Panc1 (cell line): ENCODE data around the gene C16orf74.

ENCODE experiments used
- POLR2AphosphoS5 ChIP-seq: IDR thresholded peaks from 2 replicates; pipeline ENCODE4 v1.6.1; 2012; ENCODE audit warnings: mild to moderate bottlenecking, low read depth, low read length, moderate library complexity
- TF ChIP-seq, protein P1 (sequence below): fragments of 450-650 bp; IDR thresholded peaks from 2 replicates; pipeline ENCODE4 v1.5.1; 2017; ENCODE audit warnings: mild to moderate bottlenecking

DNA sequence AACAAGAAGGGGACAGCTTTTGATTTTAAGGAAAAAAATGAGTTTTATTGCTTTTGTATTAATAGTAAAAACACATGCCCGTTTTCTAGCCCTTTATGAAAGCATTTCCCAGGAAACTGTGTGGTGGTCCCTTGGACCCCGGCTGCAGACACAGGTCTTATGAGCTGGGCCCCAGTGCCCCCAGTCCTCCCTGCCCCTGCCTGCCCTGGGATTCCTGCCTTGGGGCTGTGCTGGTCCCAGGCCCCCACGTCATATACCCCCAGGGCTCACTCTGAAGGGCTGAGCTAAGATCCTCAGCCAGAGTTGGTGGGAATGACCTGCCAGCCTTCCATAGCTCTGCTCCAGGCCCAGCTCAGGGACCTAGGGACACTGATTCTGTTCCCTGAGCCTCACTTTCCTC, 92.9 kb downstream of the C16orf74 start:
- TF ChIP-seq, protein P1, sequence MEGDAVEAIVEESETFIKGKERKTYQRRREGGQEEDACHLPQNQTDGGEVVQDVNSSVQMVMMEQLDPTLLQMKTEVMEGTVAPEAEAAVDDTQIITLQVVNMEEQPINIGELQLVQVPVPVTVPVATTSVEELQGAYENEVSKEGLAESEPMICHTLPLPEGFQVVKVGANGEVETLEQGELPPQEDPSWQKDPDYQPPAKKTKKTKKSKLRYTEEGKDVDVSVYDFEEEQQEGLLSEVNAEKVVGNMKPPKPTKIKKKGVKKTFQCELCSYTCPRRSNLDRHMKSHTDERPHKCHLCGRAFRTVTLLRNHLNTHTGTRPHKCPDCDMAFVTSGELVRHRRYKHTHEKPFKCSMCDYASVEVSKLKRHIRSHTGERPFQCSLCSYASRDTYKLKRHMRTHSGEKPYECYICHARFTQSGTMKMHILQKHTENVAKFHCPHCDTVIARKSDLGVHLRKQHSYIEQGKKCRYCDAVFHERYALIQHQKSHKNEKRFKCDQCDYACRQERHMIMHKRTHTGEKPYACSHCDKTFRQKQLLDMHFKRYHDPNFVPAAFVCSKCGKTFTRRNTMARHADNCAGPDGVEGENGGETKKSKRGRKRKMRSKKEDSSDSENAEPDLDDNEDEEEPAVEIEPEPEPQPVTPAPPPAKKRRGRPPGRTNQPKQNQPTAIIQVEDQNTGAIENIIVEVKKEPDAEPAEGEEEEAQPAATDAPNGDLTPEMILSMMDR = no peak
- TF ChIP-seq POLR2AphosphoS5 = no peak
